AG08395 (cell line): ENCODE measurements around the gene NEK6.
A peak's percentile ranks its signal among the peaks of the same experiment; 100 is the strongest.

Experiments used
- DNase-seq: peaks from one replicate; pipeline ENCODE4 v3.0.0; 2012; ENCODE audit warnings: mixed read lengths, low spot score

Gene NEK6

GRCh38 chr9:124261736-124262648 is 4.2 kb downstream of the NEK6 start:
- DNase-seq: no peak

- no peak for DNase-seq
These were observed 4.9 kb downstream of the NEK6 start for GRCh38 chr9:124262649-124262972.

GRCh38 chr9:124263213-124263612 is 5.5 kb downstream of the NEK6 start:
- no peak for DNase-seq

- DNase-seq: no peak
These were observed 6.2 kb downstream of the NEK6 start for GRCh38 chr9:124263800-124264426.

- DNase-seq: peak; percentile 47
These were observed 7.1 kb downstream of the NEK6 start for GRCh38 chr9:124264823-124265233.

DNA sequence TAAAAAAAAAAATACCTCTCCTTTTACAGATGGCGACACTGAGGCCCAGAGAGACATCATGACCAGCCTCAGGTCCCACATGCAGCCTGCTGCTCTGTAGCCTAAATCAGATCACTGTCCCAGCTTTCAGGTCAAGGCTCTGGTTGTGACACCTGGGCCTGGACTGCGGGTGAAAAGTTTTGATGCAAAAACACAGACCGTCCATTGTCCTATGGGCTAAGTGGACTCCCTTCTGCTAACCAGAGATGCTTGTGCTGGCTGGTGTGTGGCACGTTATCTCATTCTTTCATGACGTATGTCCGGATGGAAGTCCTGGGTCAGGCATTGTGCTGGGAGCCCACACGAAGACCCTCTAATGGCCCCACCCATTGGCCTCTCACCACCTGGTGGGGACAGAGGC is 7.8 kb downstream of the NEK6 start:
- DNase-seq: no peak

DNA sequence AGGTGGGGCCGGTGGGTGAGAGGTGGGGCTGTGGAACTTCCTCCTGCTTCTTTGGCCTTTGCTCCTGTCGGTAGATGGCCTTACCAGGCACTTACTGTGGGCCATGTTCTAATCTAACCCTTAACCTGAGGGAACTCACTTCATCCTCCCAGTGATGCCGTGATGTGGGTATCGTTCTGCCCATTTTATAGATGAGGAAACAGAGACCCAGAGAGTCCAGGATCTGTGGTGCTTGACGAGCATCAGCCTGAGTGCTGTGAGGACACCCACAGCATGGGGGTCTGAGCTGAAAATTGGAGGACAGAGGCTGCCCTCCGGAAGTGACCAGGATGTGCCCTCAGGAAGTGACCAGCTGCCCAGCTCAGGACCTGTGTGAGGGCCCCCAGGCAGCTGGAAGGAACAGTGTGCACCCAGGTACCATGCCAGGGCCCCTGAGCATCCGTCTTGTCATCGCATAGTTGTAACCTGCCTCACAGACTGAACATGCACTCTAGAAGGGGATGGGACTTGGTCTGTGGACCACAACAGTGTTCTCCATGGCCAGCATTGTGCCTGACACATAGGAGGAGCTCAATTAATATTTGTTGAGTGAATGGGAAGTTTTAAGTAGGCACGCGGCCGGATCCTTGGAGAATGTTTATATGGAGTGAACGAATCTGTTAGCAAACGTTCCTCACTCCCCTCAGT is 8.5 kb downstream of the NEK6 start:
- DNase-seq: no peak

- DNase-seq: no peak
These were observed 9.1 kb downstream of the NEK6 start for GRCh38 chr9:124266826-124267201.

DNA sequence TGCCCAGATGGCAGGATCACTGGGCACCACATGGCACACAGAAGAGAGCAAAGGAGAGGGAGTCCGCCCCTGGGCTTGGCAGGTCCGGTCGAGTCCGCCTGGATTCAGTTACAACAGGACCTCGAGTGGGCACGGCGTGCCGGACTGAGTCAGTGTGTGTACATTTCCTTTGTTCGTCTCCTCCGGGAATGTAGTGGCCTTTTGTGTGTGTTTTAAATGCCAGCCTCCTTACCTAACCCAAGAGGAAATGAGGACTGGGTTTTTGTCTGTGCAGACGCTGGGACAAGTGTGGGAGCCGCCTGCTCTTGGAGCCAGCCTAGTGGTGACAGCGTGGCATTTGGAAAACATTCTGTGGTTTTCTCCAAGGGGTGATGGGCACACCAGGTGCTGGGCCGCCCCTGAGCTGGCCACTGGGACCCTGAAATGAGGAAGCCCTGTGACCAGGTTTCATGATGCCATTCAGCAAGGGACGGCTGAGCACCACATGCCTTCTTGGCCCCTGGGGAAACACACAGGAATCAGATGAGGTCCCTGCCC is 9.6 kb downstream of the NEK6 start:
- peak; percentile 70 for DNase-seq

GRCh38 chr9:124268248-124268647 is 10.5 kb downstream of the NEK6 start:
- DNase-seq: no peak

DNA sequence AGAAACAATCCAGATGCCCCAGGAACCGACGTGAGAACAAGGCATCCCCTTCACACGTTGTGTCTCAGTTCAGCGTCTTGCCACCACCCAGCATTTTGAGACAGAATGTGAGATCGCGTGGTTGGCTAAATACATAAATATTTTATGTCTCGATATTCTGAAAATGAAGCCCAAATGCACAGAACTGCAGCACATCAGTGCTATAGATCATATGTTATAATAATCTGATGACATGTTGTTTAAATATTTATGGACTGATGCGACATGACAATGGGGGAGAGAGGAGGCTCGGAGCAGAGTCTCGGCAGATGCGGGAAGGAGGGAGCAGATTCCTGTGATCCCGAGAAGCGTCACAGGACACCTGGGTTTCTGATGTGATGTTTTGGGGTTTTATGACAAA is 10.9 kb downstream of the NEK6 start:
- no peak for DNase-seq

GRCh38 chr9:124269556-124269955 is 11.8 kb downstream of the NEK6 start:
- DNase-seq: no peak

DNA sequence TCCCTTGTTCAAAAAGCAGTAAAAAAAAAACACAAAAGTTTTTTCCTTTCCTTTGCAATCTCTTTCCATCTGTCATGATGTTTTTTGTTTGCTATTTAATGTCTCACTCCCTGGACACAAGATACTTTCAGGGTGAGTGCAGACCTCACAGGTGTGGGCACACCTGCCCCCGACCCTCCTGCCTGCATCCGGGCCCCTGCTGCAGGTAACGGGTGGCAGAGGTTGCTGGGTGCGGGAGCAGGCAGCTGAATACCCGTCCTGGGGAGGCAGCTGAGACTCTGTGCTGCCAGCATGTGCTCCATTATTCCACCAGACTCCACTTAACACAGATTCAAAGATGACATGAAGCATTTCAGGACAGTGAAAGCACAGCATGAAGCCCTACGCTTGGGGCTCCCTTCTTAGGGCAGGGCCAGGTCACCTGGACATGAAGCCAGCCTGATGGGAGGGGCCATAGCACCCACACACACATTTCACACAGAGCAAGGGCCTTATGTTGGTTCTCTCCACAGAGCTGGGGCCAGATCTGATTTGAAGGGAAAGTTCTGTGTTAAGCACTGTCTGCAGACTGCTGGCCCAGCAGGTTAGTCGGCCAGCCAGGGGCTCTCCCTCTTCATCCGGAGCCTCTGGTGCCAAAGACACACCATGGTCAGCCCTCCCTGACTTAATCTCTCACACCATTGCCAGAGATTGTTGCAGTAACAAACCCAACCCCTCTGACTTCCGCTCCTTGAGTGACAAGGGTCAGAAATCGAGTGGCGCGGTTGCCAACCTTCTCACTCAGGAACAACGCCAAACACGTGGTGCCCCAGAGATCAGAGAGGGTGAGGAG is 13.0 kb downstream of the NEK6 start:
- DNase-seq: no peak

GRCh38 chr9:124271660-124272059 is 13.9 kb downstream of the NEK6 start:
- DNase-seq: no peak

DNA sequence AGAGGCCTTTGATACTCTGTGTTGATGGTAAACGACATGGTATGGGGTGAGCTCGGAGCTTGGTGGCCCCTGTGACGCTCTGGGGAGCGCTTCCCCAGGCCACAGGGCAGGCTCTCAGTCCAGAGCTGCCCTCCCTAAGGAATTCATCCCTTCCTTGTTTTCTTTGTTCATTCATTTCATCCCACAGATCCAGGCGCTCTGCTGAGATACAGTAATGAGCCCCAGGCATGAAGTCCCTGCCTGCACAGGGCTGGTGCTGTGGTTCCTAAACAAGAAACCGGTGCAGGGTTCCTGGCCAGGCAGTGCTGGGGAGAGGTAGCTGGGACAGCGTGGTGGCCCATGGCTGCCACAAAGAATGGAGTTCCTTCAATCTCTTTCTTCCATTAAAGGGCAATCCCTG is 14.4 kb downstream of the NEK6 start:
- no peak for DNase-seq

DNA sequence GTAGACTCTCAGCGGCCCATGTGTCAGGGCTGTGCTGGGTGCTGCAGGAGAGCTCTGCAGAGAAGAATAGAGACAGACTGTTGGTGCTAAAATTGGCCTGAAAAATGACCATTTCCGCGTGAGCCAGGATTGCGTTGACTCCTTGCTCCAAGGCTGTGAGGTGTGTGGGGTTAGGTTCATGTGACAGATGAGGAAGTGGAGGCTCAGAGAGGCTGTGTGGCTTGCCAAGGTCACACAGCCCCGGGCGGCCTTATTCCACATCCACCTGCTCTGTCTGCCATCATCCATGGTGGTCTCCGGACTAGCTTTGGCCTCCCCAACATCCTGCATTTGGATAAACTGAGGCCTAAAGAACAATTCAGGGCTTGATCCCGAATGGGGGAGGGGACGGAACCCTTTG is 15.2 kb downstream of the NEK6 start:
- no peak for DNase-seq

GRCh38 chr9:124273427-124274160 is 15.8 kb downstream of the NEK6 start:
- DNase-seq: no peak

- DNase-seq: no peak
These were observed 16.5 kb downstream of the NEK6 start for GRCh38 chr9:124274226-124274625.

GRCh38 chr9:124274738-124275137 is 17.0 kb downstream of the NEK6 start:
- no peak for DNase-seq

GRCh38 chr9:124277420-124277819 is 19.7 kb downstream of the NEK6 start:
- DNase-seq: no peak

- DNase-seq: no peak
These were observed 20.3 kb downstream of the NEK6 start for GRCh38 chr9:124278054-124278540.
